ENCODE measurements around the gene AP1G1.
"Not testable (repeated sequence)": the region's sequence is repeated elsewhere in the genome, so short reads cannot be mapped to it uniquely, and the experiment has no call there.

AP1G1 gene

GRCh38 chr16:71808593-71809459 lies at the start of gene AP1G1:
Gene AP1G1, minus strand, starts transcription at chr16:71808834. Its CDS starts 19,355 bp downstream, at chr16:71789479.
- peak; percentile 60 to 90 for DNase-seq

GRCh38 chr16:71855937-71856662 lies 47.5 kb upstream of the AP1G1 start:
- no peak for DNase-seq

- DNase-seq, result no peak
These were observed 45.8 kb upstream of the AP1G1 start for GRCh38 chr16:71854369-71854948.

GRCh38 chr16:71853413-71853812 lies 44.8 kb upstream of the AP1G1 start:
- DNase-seq, result no peak

GRCh38 chr16:71852561-71852960 lies 43.9 kb upstream of the AP1G1 start:
- no peak for DNase-seq

- DNase-seq, result no peak
These were observed 43.5 kb upstream of the AP1G1 start for GRCh38 chr16:71852158-71852557.

GRCh38 chr16:71851746-71852145 lies 43.1 kb upstream of the AP1G1 start:
- DNase-seq, result no peak

- DNase-seq, result no peak
These were observed 40.0 kb upstream of the AP1G1 start for GRCh38 chr16:71848622-71849021.

GRCh38 chr16:71847096-71847495 lies 38.5 kb upstream of the AP1G1 start:
- no peak for DNase-seq

- no peak for DNase-seq
These were observed 37.8 kb upstream of the AP1G1 start for GRCh38 chr16:71846431-71846830.

- peak in 1 of 2 experiments; percentile 3 for DNase-seq
These were observed 37.2 kb upstream of the AP1G1 start, which contains the start of gene ATXN1L for GRCh38 chr16:71845639-71846430. Gene ATXN1L, plus strand, starts transcription at chr16:71845976. Its CDS starts 3,765 bp downstream, at chr16:71849741.

GRCh38 chr16:71843572-71843971 lies 34.9 kb upstream of the AP1G1 start:
- DNase-seq, result no peak

- no peak for DNase-seq
These were observed 31.4 kb upstream of the AP1G1 start for GRCh38 chr16:71840052-71840451.

- DNase-seq, result no peak
These were observed 28.5 kb upstream of the AP1G1 start for GRCh38 chr16:71837150-71837549.

- DNase-seq, result no peak
These were observed 25.7 kb upstream of the AP1G1 start for GRCh38 chr16:71834291-71834690.

GRCh38 chr16:71832112-71832511 lies 23.5 kb upstream of the AP1G1 start:
- DNase-seq, result not testable (repeated sequence)

GRCh38 chr16:71831698-71832097 lies 23.1 kb upstream of the AP1G1 start:
- DNase-seq, result not testable (repeated sequence)

- no peak for DNase-seq
These were observed 21.7 kb upstream of the AP1G1 start for GRCh38 chr16:71830359-71830758.

- DNase-seq, result no peak
These were observed 17.9 kb upstream of the AP1G1 start for GRCh38 chr16:71826533-71827017.

GRCh38 chr16:71817155-71817500 lies 8.5 kb upstream of the AP1G1 start:
- not testable (repeated sequence) for DNase-seq

GRCh38 chr16:71811261-71811803 lies 2.7 kb upstream of the AP1G1 start:
- no peak for DNase-seq

- DNase-seq, result not testable (repeated sequence)
These were observed 1.5 kb upstream of the AP1G1 start for GRCh38 chr16:71810155-71810530.
